HG02610 (cell line): Measurements from ENCODE around the gene ARHGEF4.

Experiments used
- ATAC-seq: cut with Tn5 transposase; IDR thresholded peaks from one replicate; pipeline ENCODE4 v1.9.1; 2021; ENCODE audit warnings: mild to moderate bottlenecking, moderate library complexity; ENCODE audit not compliant: unreplicated experiment

Gene ARHGEF4

GRCh38 chr2:131045286-131046027 lies 208.7 kb downstream of the ARHGEF4 start:
- no peak for ATAC-seq

GRCh38 chr2:131046028-131046917 lies 209.6 kb downstream of the ARHGEF4 start:
- ATAC-seq: no peak

- ATAC-seq: no peak
These were observed 210.4 kb downstream of the ARHGEF4 start for GRCh38 chr2:131046918-131047652.

- ATAC-seq: no peak
These were observed 211.3 kb downstream of the ARHGEF4 start for GRCh38 chr2:131047920-131048560.

- ATAC-seq: no peak
These were observed 211.9 kb downstream of the ARHGEF4 start for GRCh38 chr2:131048641-131049040.

- no peak for ATAC-seq
These were observed 212.5 kb downstream of the ARHGEF4 start for GRCh38 chr2:131049150-131049718.

- no peak for ATAC-seq
These were observed 214.2 kb downstream of the ARHGEF4 start for GRCh38 chr2:131050896-131051295.

GRCh38 chr2:131052741-131053263 lies 216.1 kb downstream of the ARHGEF4 start:
- no peak for ATAC-seq

- ATAC-seq: no peak
These were observed 217.8 kb downstream of the ARHGEF4 start for GRCh38 chr2:131054488-131054887.

- no peak for ATAC-seq
These were observed 218.7 kb downstream of the ARHGEF4 start for GRCh38 chr2:131055169-131056065.

- ATAC-seq: no peak
These were observed 219.7 kb downstream of the ARHGEF4 start for GRCh38 chr2:131056204-131056931.

- ATAC-seq: no peak
These were observed 220.2 kb downstream of the ARHGEF4 start for GRCh38 chr2:131056932-131057287.

- no peak for ATAC-seq
These were observed 221.6 kb downstream of the ARHGEF4 start for GRCh38 chr2:131058214-131058843.

- no peak for ATAC-seq
These were observed 222.2 kb downstream of the ARHGEF4 start for GRCh38 chr2:131058920-131059319.

GRCh38 chr2:131063501-131064283 lies 227.0 kb downstream of the ARHGEF4 start:
- ATAC-seq: no peak

GRCh38 chr2:131064589-131065512 lies 228.1 kb downstream of the ARHGEF4 start:
- no peak for ATAC-seq
